ENCODE measurements around the gene DHRS11.

DHRS11 gene

GRCh38 chr17:36591434-36592315 is at the start of gene DHRS11:
Gene DHRS11, plus strand, starts transcription at chr17:36591879. Its CDS starts 131 bp downstream, at chr17:36592010.
- DNase-seq = peak; percentile 32

DNA sequence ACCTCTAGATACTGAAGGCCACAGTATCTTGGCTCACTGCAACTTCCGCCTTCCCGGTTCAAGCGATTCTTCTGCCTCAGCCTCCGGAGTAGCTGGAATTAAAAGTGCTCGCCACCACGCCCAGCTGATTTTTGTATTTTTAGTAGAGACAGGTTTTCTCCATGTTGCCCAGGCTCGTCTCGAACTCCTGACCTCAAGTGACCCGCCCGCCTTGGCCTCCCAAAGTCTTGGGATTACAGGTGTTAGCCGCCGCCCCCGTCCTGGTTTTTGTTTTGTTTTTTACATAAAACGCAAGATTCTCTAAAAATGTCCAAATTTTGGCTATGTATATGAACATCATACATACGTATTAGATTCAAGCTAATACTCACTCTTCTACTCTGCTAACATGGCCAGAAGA is 48.9 kb upstream of the DHRS11 start:
- no peak for DNase-seq

GRCh38 chr17:36544044-36544306 is 47.7 kb upstream of the DHRS11 start:
- DNase-seq = no peak

GRCh38 chr17:36544307-36545076 is 47.2 kb upstream of the DHRS11 start, which contains the start of gene GGNBP2:
Gene GGNBP2, plus strand, starts transcription at chr17:36544919. Its CDS starts 806 bp downstream, at chr17:36545725.
- peak; percentile 68 for DNase-seq

- DNase-seq = no peak
Observed at GRCh38 chr17:36545077-36545464, 46.6 kb upstream of the DHRS11 start.

GRCh38 chr17:36545465-36546417 is 45.9 kb upstream of the DHRS11 start:
- DNase-seq = peak; percentile 93

GRCh38 chr17:36546418-36547093 is 45.1 kb upstream of the DHRS11 start:
- DNase-seq = no peak

DNA sequence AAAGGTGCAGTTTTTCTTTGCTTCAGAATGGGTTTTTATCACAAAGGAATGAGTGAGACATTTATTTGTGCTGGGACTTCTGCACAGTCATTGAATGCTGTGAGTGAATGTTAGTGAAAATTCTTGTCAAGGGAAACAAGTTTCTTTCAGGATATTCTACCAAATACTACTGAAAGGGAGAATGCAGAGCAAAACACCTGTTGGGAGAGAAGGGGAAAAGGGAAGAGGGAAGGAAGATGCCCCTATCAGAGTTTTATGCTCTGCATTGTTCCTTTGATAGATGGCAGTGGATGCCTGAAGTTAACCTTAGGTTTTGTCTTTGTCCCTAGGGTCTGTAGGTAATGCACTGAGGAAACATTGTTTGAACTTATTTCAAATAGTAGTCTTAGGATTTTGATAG is 43.9 kb upstream of the DHRS11 start:
- no peak for DNase-seq

DNA sequence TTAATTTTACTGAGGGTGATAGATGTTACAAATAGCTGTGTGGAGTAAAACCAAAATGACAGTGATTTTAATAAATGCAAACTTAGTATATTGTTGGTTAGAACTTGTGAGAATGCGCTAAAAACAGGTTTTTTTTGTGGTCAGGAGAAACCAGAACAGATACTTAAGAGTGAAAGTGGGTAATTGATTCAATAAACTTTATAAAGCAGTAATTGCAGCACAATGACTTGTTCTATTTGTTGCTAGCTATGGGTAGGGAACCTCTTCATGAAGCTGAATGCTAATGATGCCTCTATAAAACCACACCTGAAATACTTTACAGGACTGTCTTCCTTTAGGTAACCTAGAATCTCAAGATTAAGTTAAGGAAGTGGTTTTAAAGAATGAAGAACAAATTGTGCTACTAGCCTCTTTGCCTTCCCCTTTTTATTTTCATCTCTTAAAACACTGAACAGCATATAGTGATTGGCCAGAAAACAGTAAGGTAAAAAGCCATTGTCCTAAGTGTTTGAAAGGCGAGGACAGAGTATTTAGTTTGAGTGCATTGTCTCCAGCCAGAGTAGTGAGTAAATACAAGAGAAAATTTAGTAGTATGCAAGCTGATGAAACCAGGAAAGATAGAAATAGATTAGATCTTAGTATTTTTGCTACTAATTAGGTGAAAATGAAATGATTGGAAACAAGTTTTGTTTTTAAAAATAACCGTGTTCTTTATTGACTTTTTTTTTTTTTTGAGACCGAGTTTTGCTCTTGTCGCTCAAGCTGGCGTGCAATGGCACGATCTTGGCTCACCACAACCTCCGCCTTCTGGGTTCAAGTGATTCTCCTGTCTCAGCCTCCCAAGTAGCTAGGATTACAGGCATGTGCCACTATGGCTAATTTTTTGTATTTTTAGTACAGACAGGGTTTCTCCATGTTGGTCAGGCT is 40.9 kb upstream of the DHRS11 start:
- no peak for DNase-seq

- no peak for DNase-seq
Observed at GRCh38 chr17:36553459-36553858, 38.2 kb upstream of the DHRS11 start.

GRCh38 chr17:36566081-36566480 is 25.6 kb upstream of the DHRS11 start:
- no peak for DNase-seq

DNA sequence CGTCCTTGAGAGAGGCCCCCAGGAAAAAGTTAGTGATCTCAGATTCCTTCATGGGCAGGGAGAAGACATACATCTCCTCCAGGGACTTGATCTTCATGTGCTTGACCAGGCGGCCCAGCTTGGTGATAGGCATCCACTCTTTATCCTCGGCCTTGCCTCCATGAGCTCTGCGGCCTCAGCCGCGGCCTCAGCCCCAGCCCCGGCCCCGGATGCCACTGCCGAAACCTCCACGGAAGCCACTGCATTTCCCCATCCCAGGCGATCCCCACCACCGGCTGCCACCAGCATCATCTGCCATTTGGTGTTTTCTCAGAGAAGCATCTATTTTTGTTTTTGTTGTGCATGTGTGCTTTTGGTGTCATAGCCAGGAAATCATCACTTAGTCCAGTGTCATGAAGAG is 16.7 kb upstream of the DHRS11 start:
- DNase-seq = no peak

GRCh38 chr17:36576793-36577192 is 14.9 kb upstream of the DHRS11 start:
- DNase-seq = no peak

- DNase-seq = no peak
Observed at GRCh38 chr17:36578671-36579070, 13.0 kb upstream of the DHRS11 start.

DNA sequence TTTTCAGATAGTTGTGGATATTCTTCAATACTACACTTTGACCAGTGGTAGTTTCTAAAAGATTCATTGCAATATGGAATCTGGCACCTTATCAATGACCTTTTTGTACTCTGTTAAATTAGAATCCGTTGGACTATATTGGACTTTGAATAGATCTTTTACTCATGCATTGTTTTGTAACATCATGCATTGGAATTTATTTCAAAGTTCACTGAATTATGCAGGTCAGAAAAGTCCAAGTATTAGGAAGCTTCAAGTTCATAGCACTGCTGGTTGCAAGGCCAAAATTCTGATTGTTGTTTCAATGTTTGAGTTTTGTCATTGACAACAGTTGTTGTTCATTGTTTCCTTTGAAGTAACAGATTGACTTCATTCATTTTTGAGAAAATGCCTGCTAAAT is 7.9 kb upstream of the DHRS11 start:
- DNase-seq = no peak

- no peak for DNase-seq
Observed at GRCh38 chr17:36586138-36586537, 5.5 kb upstream of the DHRS11 start.

- no peak for DNase-seq
Observed at GRCh38 chr17:36590082-36590481, 1.6 kb upstream of the DHRS11 start.

DNA sequence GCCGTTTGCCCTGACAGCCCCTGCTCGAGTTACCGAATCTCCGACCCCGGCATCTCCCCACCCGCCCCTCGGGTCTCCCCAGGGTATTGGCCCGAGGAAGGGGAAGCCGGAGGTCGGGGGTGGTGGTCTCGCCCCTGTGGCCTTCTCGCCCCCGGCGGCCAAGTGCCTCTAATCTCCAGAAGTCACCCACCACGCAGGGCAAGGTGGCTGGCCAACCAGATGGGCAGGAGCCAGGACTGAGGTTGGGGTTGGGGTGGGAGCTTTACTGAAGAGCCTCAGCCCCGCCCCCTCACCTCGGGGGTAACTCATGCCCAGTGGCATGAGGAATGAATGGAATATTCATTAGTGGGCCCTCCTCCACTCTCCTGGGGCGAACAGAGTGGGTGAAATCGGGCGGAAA is 637 bp downstream of the DHRS11 start:
- no peak for DNase-seq

- DNase-seq = no peak
Observed at GRCh38 chr17:36592716-36593321, 1.1 kb downstream of the DHRS11 start.

GRCh38 chr17:36593656-36594316 is 2.1 kb downstream of the DHRS11 start:
- DNase-seq = no peak

Data from NCI-H1694 (cell line).